Neuron (in vitro differentiated cells): ENCODE results near the gene COX4I2.
"Not testable (repeated sequence)": the region's sequence is repeated elsewhere in the genome, so short reads cannot be mapped to it uniquely, and the experiment has no call there.

ENCODE experiments used
- H2AFZ ChIP-seq: one replicate; pipeline ENCODE4 v1.6.1; 2013; ENCODE audit warnings: low read depth, mild to moderate bottlenecking, inconsistent platforms, low read length, moderate library complexity
- H3K27me3 ChIP-seq: one replicate; pipeline ENCODE4 v1.6.1; 2013; ENCODE audit warnings: low read length; ENCODE audit not compliant: insufficient read depth
- H3K36me3 ChIP-seq: one replicate; pipeline ENCODE4 v1.6.1; 2013; ENCODE audit warnings: low read length; ENCODE audit not compliant: insufficient read depth
- H3K4me1 ChIP-seq: one replicate; pipeline ENCODE4 v1.6.1; 2013; ENCODE audit warnings: low read length; ENCODE audit not compliant: insufficient read depth
- H3K4me3 ChIP-seq: 2 replicates; pipeline ENCODE4 v1.5.1; 2013; ENCODE audit warnings: mild to moderate bottlenecking, low read length, moderate library complexity
- H3K9me3 ChIP-seq: one replicate; pipeline ENCODE4 v1.6.1; 2013; ENCODE audit warnings: low read length

COX4I2 gene

DNA sequence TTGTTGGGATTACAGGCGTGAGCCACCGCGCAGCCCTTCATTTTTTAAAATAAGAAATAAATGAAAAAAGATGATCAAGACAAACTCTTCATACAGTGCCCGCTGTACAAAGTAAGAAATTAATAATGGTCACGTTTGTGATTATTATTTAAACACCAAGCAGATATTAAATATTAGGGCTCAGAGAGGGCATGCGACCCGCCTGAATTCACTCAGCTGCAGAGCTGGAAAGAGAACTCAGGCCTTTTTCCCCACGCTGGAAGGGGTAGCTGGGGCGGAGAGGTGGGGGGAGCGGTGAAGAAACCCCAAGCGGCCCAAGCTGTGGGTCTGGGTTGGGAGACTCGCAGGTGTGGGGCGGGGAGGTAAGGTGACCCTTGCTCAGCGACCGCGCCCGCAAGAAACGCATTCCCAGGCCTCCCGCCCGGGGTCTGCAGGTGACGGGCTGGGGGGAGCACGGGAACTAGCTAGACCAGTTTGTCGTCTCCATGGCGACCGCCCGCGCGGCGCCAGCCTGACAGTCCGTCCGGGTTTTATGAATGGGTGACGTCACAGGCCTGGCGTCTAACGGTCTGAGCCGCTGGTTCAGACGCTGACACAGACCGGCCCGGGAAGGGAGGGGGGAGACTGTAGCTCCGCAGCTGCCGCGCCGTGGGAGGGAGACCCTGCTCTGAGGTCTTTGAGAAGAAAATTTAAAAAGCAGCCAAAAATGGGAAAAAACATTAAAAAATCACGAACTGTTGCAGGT lies 33.7 kb upstream of the COX4I2 start:
- H2AFZ ChIP-seq: no peak overlapping the region
- H3K9me3 ChIP-seq: no peaks in the 10 kb centered on the region
- peak overlapping the region; percentile 64 for H3K4me3 ChIP-seq
- H3K36me3 ChIP-seq: no peaks in the 10 kb centered on the region
- peaks cover 32% of the 10 kb centered on the region for H3K27me3 ChIP-seq
- peaks cover 36% of the 10 kb centered on the region for H3K4me1 ChIP-seq

DNA sequence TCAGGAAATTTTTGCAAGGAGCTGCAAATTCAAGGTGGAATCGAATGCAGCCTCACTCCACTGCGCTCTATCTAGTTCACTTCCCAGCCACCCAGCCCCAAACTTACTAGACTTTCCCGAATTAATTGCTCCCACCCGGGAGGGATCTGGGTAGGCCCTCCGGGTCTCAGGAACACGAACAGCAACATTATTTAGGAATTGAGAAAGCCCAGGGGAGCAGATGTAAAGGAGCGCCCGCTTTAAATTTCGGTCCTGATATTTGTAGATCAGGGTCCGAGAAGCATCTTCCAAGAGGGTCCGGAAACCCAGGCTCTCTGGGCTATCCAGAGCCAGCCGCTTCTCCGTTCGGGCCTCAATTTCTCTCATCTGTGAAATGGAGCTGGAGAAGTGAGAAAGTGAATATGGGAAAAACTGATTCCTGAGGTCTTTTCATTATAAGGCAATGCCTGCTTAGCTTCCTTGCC lies 33.1 kb upstream of the COX4I2 start:
- H3K9me3 ChIP-seq: no peaks in the 10 kb centered on the region
- no peak overlapping the region for H2AFZ ChIP-seq
- peaks cover 36% of the 10 kb centered on the region for H3K4me1 ChIP-seq
- H3K36me3 ChIP-seq: no peaks in the 10 kb centered on the region
- H3K27me3 ChIP-seq: peaks cover 36% of the 10 kb centered on the region
- peak overlapping the region; percentile 64 for H3K4me3 ChIP-seq

DNA sequence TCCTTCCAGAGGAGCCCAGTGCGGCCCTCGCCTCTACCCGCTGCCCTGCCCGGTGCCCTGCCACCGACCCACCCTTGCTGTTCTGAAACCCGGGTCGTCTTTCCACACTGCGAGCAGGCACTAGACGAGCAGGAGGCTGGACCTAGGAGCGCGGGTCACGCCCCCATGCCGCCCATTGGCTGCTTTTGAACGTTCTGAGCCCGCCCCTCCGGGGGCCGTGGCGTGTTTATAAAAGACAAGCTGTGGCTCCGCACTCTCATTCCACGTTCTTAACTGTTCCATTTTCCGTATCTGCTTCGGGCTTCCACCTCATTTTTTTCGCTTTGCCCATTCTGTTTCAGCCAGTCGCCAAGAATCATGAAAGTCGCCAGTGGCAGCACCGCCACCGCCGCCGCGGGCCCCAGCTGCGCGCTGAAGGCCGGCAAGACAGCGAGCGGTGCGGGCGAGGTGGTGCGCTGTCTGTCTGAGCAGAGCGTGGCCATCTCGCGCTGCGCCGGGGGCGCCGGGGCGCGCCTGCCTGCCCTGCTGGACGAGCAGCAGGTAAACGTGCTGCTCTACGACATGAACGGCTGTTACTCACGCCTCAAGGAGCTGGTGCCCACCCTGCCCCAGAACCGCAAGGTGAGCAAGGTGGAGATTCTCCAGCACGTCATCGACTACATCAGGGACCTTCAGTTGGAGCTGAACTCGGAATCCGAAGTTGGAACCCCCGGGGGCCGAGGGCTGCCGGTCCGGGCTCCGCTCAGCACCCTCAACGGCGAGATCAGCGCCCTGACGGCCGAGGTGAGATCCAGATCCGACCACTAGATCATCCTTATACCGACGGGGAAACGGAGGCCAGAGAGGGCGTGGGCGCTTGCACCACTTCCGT lies 32.4 kb upstream of the COX4I2 start, which contains the start of gene ID1:
Gene ID1, plus strand, starts transcription at position 259 of the 871 bp plus-strand sequence. Its CDS starts 99 bp downstream, at position 358.
- peak within 1 kb of the TSS; percentile 64 for H3K4me3 ChIP-seq

DNA sequence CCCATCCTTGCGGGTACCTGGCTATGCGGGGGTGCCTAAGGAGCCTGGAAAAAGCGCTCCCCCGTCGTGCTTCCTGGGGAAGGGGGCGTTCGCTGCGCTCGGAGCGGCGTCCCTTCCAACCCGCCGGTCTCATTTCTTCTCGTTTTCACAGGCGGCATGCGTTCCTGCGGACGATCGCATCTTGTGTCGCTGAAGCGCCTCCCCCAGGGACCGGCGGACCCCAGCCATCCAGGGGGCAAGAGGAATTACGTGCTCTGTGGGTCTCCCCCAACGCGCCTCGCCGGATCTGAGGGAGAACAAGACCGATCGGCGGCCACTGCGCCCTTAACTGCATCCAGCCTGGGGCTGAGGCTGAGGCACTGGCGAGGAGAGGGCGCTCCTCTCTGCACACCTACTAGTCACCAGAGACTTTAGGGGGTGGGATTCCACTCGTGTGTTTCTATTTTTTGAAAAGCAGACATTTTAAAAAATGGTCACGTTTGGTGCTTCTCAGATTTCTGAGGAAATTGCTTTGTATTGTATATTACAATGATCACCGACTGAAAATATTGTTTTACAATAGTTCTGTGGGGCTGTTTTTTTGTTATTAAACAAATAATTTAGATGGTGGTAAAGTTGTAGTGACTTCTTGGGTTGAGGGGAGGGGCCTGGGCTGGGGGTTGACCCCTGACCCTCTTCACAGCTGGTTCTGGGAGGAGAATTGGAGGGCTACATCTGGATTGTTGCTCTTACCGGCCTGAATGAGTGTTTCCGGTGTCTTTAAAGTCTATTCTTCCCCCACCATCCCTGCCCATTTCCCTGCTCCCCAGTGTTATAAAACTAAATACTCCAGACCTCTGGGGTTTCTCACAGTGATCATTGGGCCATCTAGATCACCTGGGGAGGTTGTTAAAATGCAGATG lies 31.6 kb upstream of the COX4I2 start:
- H3K36me3 ChIP-seq: no peaks in the 10 kb centered on the region
- H2AFZ ChIP-seq: peak overlapping the region; percentile 4
- H3K4me3 ChIP-seq: peak overlapping the region; percentile 64
- H3K27me3 ChIP-seq: peaks cover 36% of the 10 kb centered on the region
- H3K9me3 ChIP-seq: no peaks in the 10 kb centered on the region
- peaks cover 36% of the 10 kb centered on the region for H3K4me1 ChIP-seq

More for the DNA sequence above, 32.4 kb upstream of the COX4I2 start, which contains the start of gene ID1:
- H3K36me3 ChIP-seq: no peaks in the 10 kb centered on the region
- no peaks in the 10 kb centered on the region for H3K9me3 ChIP-seq
- peak within 1 kb of the TSS; percentile 4 for H2AFZ ChIP-seq
- H3K4me1 ChIP-seq: peaks cover 36% of the 10 kb centered on the region
- peaks cover 36% of the 10 kb centered on the region for H3K27me3 ChIP-seq

DNA sequence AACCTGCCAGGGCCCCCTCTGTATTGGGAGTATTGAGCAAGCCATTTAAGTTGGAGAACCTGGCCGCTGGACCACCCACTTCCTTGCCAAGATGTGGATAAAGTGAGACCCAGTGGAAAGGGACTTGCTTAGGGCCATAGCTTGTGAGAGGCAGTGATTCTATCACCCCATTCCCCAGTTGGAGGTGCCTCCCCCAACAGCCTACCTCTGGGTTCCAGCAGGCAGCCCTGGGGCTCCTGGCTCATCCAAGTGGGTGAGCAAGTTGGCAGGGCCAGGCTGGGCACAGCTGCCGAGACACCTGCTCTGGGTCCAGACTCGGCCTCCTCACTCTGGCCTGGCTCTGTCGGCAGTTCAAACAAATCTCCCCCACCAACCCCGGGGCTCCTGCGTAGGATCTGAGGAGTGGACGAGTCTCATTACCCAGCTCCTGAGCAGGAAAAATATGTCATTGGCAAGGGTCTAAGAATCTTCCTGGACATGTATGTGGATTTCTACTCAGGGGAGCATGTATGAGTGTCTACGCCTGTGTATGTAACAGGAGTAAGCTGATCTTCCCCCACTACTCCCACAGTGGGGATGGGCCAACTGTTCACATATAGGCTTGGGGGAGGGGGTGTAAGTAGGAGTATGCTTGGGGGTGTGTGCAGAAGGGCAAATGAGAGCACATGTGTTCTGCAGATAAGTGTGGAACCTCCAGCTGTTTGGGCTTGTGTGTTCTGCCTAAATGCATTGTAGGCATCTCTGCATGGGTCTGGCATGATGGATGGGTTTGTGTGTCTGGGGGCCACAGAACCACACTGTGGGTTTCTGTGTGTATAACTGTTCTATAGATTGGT lies 30.7 kb upstream of the COX4I2 start:
- no peaks in the 10 kb centered on the region for H3K9me3 ChIP-seq
- peaks cover 36% of the 10 kb centered on the region for H3K27me3 ChIP-seq
- H2AFZ ChIP-seq: no peak overlapping the region
- peak overlapping the region; percentile 64 for H3K4me3 ChIP-seq
- no peaks in the 10 kb centered on the region for H3K36me3 ChIP-seq
- H3K4me1 ChIP-seq: peaks cover 36% of the 10 kb centered on the region

DNA sequence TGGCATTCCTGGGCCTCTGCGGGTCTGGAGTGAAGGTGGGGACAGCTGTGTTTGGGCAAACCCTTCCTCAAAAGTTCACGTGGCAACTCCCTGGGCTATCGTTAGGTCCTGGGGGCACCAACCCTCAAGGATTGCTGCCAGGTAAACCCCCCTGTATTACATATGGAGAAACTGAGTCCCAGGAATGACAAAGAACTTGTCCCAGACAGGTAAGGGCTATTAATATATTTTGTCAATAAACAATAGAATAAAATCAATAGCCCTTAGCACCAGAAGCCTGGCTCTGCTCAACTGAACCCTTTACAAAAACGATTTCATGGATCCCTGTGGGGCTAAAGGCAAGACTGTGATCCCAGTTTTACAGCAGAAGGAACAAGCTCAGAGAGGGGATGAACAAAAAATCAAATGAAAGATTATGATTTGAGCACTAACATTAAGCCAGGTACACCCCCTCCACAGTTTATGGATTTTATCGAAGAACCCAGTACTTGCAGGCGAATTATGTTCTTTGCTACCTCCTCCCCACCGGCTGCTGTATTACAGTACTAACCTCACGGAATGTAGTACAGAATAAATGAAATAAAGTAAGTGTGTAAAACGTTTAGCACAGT lies 30.0 kb upstream of the COX4I2 start:
- H2AFZ ChIP-seq: no peak overlapping the region
- H3K27me3 ChIP-seq: peaks cover 36% of the 10 kb centered on the region
- H3K36me3 ChIP-seq: no peaks in the 10 kb centered on the region
- no peaks in the 10 kb centered on the region for H3K9me3 ChIP-seq
- H3K4me3 ChIP-seq: no peak overlapping the region
- peaks cover 36% of the 10 kb centered on the region for H3K4me1 ChIP-seq

DNA sequence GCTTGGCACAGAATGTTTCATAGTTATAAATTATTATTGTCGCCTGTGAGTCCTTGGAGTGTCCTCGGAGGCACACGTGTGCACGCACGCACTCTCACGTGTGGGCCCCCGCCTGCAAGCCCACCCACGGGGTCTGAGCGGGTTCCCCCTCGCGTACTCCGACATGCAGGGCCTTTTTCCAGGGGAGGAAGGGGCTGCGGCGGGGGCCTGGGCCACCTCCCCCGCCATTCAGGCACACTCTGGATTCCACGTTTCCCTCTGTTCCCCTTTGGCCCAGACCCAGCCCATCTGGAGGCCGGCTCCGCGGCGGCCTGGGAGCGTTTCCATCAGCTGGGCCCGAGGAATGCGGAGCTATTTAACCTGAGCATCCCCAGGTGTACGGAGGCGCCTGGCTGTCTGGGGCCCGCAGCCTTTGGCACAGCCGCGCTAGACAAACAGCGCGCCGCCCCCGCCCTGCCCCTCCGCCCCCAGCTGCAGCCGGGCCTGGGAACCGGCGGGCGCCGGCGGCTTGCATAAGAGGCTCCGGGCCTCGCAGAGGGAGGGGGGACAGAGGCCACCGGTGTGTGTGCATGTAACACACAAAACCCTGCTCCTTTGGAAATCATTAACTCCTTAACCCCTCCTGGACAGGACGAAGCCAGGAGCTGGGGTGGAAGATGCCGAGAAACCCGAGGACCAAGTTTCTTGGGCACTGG lies 29.3 kb upstream of the COX4I2 start:
- Histone ChIP-seq H3K4me3 (peak overlapping the region; percentile 19), H3K9me3 (no peaks in the 10 kb centered on the region), H3K4me1 (peaks cover 36% of the 10 kb centered on the region), H3K36me3 (no peaks in the 10 kb centered on the region), H2AFZ (peak overlapping the region; percentile 30), H3K27me3 (peaks cover 36% of the 10 kb centered on the region)

DNA sequence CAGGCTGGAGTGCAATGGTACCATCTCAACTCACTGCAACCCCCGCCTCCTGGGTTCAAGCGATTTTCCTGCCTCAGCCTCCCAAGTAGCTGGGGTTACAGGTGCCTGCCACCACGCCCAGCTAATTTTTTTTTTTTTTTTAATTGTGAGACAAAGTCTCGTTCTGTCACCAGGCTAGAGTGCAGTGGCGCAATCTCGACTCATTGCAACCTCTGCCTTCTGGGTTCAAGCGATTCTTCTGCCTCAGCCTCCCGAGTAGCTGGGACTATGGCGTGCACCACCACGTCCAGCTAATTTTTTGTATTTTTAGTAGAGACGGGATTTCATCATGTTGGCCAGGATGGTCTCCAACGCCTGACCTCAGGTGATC lies 25.5 kb upstream of the COX4I2 start:
- Histone ChIP-seq H3K4me1 (peaks cover 12% of the 10 kb centered on the region), H3K27me3 (peaks cover 19% of the 10 kb centered on the region)
- not testable (repeated sequence) for H3K4me3 ChIP-seq, H3K9me3 ChIP-seq, H2AFZ ChIP-seq, H3K36me3 ChIP-seq

DNA sequence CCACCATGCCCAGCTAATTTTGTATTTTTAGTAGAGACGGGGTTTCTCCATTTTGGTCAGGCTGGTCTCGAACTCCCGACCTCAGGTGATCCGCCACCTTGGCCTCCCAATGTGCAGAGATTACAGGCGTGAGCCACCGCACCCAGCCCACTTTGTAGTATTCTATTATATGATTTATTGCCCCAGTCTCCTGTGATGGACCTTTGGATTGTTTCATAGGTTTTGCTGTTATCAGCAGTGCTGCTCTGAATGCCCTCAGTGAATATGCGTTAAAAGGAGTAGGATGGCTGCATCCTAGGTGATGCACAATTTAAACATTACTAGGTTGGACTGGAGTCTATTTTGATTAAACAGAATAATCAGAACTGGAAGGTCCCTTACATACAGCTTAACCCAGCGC lies 22.3 kb upstream of the COX4I2 start:
- H3K9me3 ChIP-seq: no peaks in the 10 kb centered on the region
- no peaks in the 10 kb centered on the region for H3K27me3 ChIP-seq

DNA sequence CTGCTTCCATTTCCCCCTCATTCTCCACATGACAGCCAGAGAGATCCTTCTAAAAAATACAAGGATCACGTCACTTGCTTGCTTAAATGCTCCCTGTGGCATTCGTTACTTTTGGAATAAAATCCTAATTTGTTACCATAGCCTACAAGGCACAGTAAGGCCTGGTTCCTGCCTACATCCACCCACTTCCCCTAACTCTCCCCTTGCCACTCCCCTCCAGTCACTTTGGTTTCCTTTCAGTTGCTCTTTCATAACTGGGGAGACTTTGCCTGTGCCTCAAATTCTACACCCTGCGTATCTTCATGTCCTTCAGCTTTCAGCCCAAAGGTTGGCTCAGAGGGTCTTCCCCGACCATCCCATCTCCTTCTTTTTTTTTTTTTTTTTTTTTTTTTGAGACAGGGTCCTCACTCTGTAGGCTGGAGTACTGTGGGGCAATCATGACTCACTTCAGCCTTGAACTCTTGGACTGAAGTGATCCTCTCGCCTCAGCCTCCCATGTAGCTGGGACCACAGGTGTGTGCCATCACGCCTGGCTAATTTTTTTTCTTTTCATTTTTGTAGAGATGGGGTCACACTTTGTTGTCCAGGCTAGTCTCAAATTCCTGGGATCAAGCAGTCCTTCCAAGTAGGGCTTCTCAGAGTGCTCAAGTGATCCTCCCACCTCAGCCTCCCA lies 20.1 kb upstream of the COX4I2 start:
- no peaks in the 10 kb centered on the region for H3K9me3 ChIP-seq
- H2AFZ ChIP-seq: no peak overlapping the region
- no peak overlapping the region for H3K4me3 ChIP-seq
- no peaks in the 10 kb centered on the region for H3K36me3 ChIP-seq
- H3K27me3 ChIP-seq: no peaks in the 10 kb centered on the region
- H3K4me1 ChIP-seq: no peaks in the 10 kb centered on the region

More for the DNA sequence above, 22.3 kb upstream of the COX4I2 start:
- Histone ChIP-seq H2AFZ (no peak overlapping the region), H3K4me3 (no peak overlapping the region), H3K4me1 (no peaks in the 10 kb centered on the region), H3K36me3 (no peaks in the 10 kb centered on the region)

DNA sequence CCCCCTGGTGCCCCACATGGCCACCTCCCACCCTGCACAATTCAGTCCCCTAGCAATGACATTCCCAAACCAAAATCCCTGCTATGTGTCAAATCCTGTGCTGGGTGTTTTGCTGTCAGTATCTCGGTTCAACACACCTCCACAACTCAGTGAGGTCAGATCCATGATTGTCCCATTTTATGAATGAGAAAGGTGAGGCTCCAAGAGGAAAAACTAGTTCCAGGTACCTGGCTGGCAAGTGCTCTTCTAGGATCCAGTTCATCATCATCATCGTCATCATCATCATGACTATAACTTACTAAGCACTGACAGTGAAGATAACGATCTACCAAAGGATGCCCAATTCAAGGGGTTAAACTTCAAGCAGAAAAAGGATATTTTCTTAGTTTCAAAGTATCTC lies 17.5 kb upstream of the COX4I2 start:
- H3K4me1 ChIP-seq: no peaks in the 10 kb centered on the region
- no peak overlapping the region for H2AFZ ChIP-seq
- H3K4me3 ChIP-seq: no peak overlapping the region
- H3K9me3 ChIP-seq: no peaks in the 10 kb centered on the region
- H3K27me3 ChIP-seq: no peaks in the 10 kb centered on the region
- H3K36me3 ChIP-seq: no peaks in the 10 kb centered on the region
